A549 treated with CpdA at 1 μM for 4 hours (cell line): ENCODE data around the gene NCOR1. TPM values are rescaled to one million over a fixed set of nuclear protein-coding genes. Genes with fewer than 3 reads are reported as not detected.

Experiments used
- total RNA-seq: library from RNA; stranded (reverse); fragments of 200-300 nt; extraction: Qiagen RNA extraction; gene quantifications from 5 replicates; pipeline ENCODE4 v1.2.3, GENCODE V29; 2022; ENCODE audit warnings: low read depth

NCOR1 gene
- total RNA-seq: 70.0 to 83.2 TPM (median 74.7 TPM) in 5 replicates

DNA sequence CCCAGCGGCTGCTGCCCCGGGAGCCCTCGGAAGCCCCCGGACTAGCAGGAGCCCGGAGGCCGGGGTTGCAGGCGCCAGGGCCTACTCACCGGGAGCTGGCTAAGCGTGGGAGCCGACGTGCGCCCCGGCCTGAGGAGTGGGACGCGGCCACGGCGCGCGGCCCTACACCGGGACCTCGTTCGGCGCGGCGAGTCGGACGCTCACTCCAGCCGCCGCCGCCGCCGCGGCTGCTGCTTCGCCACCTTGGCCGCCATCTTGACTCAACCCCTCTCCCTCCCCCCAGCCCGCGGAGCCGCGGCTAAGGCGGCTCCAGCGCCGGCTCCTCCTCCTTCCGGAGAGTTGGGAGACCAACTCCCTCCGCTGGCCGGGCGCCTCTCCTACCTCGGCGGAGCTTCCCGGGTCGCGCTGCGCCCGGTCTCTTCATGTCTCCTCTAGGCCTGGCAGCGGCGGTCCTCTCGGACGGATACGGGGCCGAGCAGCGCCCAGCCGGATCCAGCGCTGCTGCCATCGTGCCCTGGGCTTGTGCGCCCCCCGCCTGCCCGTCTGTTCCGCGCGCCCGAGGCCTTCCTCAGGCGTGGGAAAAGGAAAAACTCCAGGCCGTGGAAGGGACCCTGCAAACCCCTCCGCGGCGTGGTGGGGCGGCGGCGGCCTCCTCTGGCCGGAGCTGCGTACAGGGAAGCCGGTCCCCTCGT is at the start of gene NCOR1:
NCOR1 (minus strand) TSS at position 262 of the 692 bp plus-strand sequence. CDS start 20,965 bp downstream, outside the sequence.

DNA sequence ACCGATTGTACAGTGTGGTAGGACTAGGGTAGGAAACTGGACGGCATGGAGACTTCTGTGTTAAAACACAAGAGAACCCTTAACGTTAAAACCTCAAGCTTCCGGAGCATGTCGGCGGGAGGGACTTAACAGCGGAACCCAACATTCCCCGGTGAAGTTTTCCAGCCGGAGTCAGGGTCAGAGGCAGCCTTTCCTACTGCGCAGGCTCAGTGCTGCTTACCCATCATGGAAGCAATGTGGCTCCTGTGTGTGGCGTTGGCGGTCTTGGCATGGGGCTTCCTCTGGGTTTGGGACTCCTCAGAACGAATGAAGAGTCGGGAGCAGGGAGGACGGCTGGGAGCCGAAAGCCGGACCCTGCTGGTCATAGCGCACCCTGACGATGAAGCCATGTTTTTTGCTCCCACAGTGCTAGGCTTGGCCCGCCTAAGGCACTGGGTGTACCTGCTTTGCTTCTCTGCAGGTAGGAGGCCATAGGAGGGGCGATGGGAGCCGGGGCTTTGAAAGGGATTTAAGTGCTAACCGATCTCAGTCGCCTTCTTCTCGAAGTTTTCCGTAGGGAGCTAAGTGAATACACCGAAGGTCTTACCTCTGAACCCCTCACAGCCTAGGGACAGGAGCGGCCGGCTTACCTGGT is 1.8 kb upstream of the NCOR1 start, which contains the start of gene PIGL:
PIGL (plus strand) TSS at position 209 of the 634 bp plus-strand sequence; CDS start at position 226, 17 bp downstream.

DNA sequence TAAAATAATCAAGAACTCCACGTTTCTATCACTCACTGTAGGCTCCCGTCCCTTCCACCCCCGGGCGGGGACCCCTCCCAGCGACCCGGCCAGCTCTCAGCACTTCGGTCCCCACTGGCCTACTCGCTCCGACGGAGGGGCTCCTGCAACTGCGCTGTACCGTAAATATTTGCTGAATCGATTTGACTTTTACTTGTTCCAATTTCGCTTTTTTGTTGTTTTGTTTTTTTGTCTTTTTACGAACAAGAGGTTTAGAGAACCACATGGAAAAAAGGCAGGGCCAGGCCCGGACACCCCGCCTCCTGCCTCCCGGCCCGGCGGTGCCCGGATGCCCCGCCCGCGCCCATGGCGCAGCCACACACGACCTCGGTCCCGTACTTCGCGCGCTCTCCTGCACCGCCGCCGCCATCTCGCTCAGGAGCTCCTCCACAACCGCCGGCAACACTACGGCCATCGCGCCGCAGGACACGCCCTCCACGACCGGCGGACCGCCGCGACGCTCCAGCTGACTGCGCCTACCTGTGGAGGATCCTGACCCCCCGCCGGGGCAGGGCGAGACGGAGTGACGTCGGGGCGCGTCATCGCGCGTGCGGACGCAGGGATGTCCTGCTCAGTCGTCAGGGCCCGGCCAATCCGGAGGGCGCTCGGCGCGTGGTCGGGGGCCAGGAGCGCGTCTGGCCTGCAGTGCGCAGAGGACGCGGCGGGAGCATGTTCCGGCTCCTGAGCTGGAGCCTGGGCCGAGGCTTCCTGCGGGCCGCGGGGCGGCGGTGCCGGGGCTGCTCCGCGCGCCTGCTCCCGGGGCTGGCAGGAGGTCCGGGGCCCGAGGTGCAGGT is 216.0 kb downstream of the NCOR1 start, which contains the start of the genes TTC19 and ZSWIM7:
TTC19 (plus strand) TSS at position 684 of the 833 bp plus-strand sequence; CDS start at position 709, 25 bp downstream.
ZSWIM7 (minus strand) TSS at position 564 of the 833 bp plus-strand sequence; CDS start at position 454, 110 bp downstream.

Other genes starting within 250 kb of the NCOR1 start
- gene ZSWIM7, start 215.8 kb downstream of the NCOR1 start, total RNA-seq: 39.8 to 45.5 TPM (median 43.9 TPM) in 5 replicates
- gene TTC19, start 215.7 kb downstream of the NCOR1 start, total RNA-seq: 42.2 to 49.4 TPM (median 45.9 TPM) in 5 replicates
- gene PIGL, start 1.7 kb upstream of the NCOR1 start, total RNA-seq: 12.9 to 21.2 TPM (median 15.1 TPM) in 5 replicates
- gene CENPV, start 137.9 kb upstream of the NCOR1 start, total RNA-seq: 131 to 173 TPM (median 159 TPM) in 5 replicates
- gene UBB, start 165.6 kb upstream of the NCOR1 start, total RNA-seq: 2,242 to 2,735 TPM (median 2,442 TPM) in 5 replicates
- 0.42 to 0.69 TPM (median 0.59 TPM) in 5 replicates for gene TRPV2, start 200.0 kb upstream of the NCOR1 start, total RNA-seq